Parathyroid adenoma (tissue), 2 donors: ENCODE data around the gene VPS13C.

Source experiments
- H2AFZ ChIP-seq: fragments of 300-600 bp; sonication (generic); one replicate; pipeline ENCODE4 v1.7.0; 2017; ENCODE audit warnings: antibody characterized with exemption, mild to moderate bottlenecking
- H3K27ac ChIP-seq: fragments of 300-600 bp; sonication (generic); one replicate; pipeline ENCODE4 v1.7.0; 2017
- H3K27me3 ChIP-seq: fragments of 300-600 bp; sonication (generic); one replicate; pipeline ENCODE4 v1.7.0; 2017; ENCODE audit warnings: low read length; ENCODE audit not compliant: control insufficient read depth, insufficient read depth
- H3K36me3 ChIP-seq: fragments of 300-600 bp; sonication (generic); one replicate; pipeline ENCODE4 v1.7.0; 2017; ENCODE audit warnings: low read length; ENCODE audit not compliant: control insufficient read depth, insufficient read depth
- H3K4me1 ChIP-seq: fragments of 300-600 bp; sonication (generic); one replicate; pipeline ENCODE4 v1.7.0; 2017; ENCODE audit warnings: control low read depth
- H3K4me2 ChIP-seq: fragments of 300-600 bp; sonication (generic); one replicate; pipeline ENCODE4 v1.7.0; 2017; ENCODE audit warnings: low read length
- H3K4me3 ChIP-seq: fragments of 300-600 bp; sonication (generic); one replicate; pipeline ENCODE4 v1.7.0; 2017; ENCODE audit warnings: low read depth, low read length
- H3K79me2 ChIP-seq: fragments of 300-600 bp; sonication (generic); one replicate; pipeline ENCODE4 v1.7.0; 2017; ENCODE audit warnings: control low read depth
- H3K9ac ChIP-seq: fragments of 300-600 bp; sonication (generic); one replicate; pipeline ENCODE4 v1.7.0; 2017; ENCODE audit warnings: mild to moderate bottlenecking
- H3K9me3 ChIP-seq: fragments of 300-600 bp; sonication (generic); one replicate; pipeline ENCODE4 v1.7.0; 2017; ENCODE audit warnings: low read length; ENCODE audit not compliant: control insufficient read depth
- TF ChIP-seq, protein P1 (sequence below): fragments of 300-600 bp; sonication (generic); IDR thresholded peaks from one replicate; pipeline ENCODE4 v1.7.0; 2017; ENCODE audit warnings: antibody characterized with exemption, mild to moderate bottlenecking
- donor health status: primary hyperparathyroidism.

Gene VPS13C

DNA sequence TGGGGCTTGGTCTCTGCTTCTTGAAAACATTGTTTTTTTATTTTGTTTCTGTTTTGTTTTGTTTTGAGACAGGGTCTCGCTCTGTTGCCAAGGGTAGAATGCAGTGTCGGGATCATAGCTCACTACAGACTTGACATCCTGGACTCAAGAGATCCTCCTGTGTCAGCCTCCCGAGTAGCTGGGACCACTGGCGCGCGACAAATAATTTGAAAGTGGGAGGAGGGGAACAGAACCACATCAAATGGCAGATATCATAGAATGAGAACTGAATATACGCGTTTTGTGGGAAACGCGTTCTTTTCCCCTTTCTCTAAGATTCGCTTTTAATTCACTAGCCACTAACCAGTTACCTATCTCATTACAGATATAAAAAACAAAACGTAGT is 641 bp upstream of the VPS13C start:
- peak overlapping the region; percentile 72 for H3K4me3 ChIP-seq
- no peaks in the 10 kb centered on the region for H3K27me3 ChIP-seq
- no peaks in the 10 kb centered on the region for H3K36me3 ChIP-seq
- no peak overlapping the region for H3K9ac ChIP-seq
- peaks cover 4% of the 10 kb centered on the region for H3K79me2 ChIP-seq
- H3K9me3 ChIP-seq = no peaks in the 10 kb centered on the region
- TF ChIP-seq, protein P1, sequence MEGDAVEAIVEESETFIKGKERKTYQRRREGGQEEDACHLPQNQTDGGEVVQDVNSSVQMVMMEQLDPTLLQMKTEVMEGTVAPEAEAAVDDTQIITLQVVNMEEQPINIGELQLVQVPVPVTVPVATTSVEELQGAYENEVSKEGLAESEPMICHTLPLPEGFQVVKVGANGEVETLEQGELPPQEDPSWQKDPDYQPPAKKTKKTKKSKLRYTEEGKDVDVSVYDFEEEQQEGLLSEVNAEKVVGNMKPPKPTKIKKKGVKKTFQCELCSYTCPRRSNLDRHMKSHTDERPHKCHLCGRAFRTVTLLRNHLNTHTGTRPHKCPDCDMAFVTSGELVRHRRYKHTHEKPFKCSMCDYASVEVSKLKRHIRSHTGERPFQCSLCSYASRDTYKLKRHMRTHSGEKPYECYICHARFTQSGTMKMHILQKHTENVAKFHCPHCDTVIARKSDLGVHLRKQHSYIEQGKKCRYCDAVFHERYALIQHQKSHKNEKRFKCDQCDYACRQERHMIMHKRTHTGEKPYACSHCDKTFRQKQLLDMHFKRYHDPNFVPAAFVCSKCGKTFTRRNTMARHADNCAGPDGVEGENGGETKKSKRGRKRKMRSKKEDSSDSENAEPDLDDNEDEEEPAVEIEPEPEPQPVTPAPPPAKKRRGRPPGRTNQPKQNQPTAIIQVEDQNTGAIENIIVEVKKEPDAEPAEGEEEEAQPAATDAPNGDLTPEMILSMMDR = no peak
- no peaks in the 10 kb centered on the region for H3K4me1 ChIP-seq
- peak overlapping the region; percentile 88 for H2AFZ ChIP-seq
- H3K4me2 ChIP-seq = peak overlapping the region; percentile 66
- peak overlapping the region; percentile 69 for H3K27ac ChIP-seq

DNA sequence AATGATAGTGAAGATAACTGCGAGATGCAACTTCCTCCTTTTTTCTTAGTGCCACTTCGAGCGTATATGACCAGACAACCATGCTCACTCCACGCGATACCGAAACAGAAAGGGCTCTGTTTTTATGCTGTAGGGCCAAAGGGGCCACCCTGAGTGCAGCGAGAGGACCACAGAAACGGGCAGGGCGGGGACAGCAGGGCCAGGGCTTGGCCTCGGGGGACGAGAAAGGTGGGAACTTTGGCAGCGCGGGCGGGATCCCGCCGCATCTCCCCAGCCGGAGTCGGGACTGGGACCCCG is 483 bp downstream of the VPS13C start:
- no peaks in the 10 kb centered on the region for H3K4me1 ChIP-seq
- no peak overlapping the region for H3K9ac ChIP-seq
- H3K36me3 ChIP-seq = no peaks in the 10 kb centered on the region
- H3K27me3 ChIP-seq = no peaks in the 10 kb centered on the region
- peak overlapping the region; percentile 88 for H2AFZ ChIP-seq
- H3K9me3 ChIP-seq = no peaks in the 10 kb centered on the region
- peaks cover 4% of the 10 kb centered on the region for H3K79me2 ChIP-seq
- peak overlapping the region; percentile 69 for H3K27ac ChIP-seq
- H3K4me3 ChIP-seq = peak overlapping the region; percentile 72
- peak overlapping the region; percentile 66 for H3K4me2 ChIP-seq
- TF ChIP-seq, protein P1 = no peak

DNA sequence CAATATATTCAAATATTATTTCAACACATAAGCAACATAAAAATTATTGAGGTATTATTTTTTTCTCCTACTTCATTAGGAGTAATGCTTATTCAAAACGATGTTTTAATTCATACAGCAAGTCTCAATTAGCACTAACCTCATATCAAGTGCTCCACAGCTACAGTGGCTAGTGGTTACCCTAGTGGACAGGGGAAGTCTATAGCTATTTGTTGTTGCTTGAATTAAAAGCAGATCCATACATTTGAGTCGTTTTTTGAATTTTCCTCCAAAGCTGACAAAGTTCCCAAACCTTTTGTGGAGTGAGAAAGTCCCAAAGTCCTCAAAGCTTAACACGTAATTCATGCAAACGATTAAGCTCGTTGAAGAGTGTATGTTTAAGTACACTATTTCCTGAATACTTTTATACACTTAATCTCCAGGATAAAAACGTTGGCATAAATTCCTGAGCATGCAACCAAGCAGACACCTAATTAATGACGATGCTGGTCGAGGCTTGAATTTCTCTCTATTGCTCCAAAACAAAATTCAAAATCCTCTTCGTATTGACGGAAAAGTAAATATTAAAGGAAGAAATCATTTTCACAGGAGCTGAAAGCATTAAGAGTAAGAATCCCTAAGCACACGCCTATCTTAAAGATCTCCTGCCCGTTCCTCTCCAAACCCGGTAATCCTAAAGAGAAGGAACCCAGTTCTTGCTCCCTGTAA is 985 bp downstream of the VPS13C start:
- peak overlapping the region; percentile 66 for H3K4me2 ChIP-seq
- no peaks in the 10 kb centered on the region for H3K4me1 ChIP-seq
- peak overlapping the region; percentile 72 for H3K4me3 ChIP-seq
- H3K27ac ChIP-seq = peak overlapping the region; percentile 69
- H3K9me3 ChIP-seq = no peaks in the 10 kb centered on the region
- H3K9ac ChIP-seq = no peak overlapping the region
- H3K27me3 ChIP-seq = no peaks in the 10 kb centered on the region
- peaks cover 4% of the 10 kb centered on the region for H3K79me2 ChIP-seq
- peak overlapping the region; percentile 88 for H2AFZ ChIP-seq
- H3K36me3 ChIP-seq = no peaks in the 10 kb centered on the region
- TF ChIP-seq, protein P1 = no peak

DNA sequence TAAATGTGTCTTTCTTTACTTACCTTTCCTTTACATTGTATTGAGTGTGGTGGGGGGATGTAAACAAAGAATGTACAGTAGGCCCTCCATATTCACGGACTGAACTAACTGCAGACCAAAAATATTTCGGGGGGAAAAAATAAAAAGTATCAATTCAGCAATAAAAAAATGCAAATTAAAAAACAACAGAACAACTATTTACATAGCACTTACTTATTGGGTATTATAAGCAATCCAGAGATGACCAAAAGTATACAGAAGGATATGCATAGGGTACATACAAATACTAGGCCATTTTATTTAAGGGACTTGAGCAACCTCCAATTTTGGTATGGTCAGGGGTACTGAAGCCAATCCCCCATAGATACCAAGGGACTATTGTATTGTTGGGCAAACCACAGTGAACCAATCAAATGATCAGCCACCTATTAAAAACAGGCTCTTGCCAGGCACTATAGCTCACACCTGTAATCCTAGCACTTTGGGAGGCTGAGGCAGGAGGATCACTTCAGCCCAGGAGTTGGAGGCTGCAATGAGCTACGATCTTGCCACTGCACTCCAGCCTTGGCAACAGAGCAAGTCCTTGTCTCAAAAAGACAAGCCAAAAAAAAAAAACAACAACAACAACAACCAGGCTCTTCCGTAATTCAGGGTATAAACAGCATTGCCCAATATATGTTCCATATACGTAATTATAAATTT is 1.8 kb downstream of the VPS13C start:
- Histone ChIP-seq H3K9ac (no peak overlapping the region), H3K4me1 (no peaks in the 10 kb centered on the region), H3K27me3 (no peaks in the 10 kb centered on the region), H3K4me3 (no peak overlapping the region), H3K79me2 (peaks cover 4% of the 10 kb centered on the region), H3K9me3 (no peaks in the 10 kb centered on the region), H3K27ac (no peak overlapping the region), H3K36me3 (no peaks in the 10 kb centered on the region), H3K4me2 (no peak overlapping the region), H2AFZ (no peak overlapping the region)
- TF ChIP-seq, protein P1 = no peak
